GM18858 (cell line): ENCODE results near the gene TRPM4.
"Not testable (repeated sequence)": the region's sequence is repeated elsewhere in the genome, so short reads cannot be mapped to it uniquely, and the experiment has no call there.

Experiments used
- ATAC-seq: cut with Tn5 transposase; IDR thresholded peaks from one replicate; pipeline ENCODE4 v1.9.1; 2021; ENCODE audit not compliant: unreplicated experiment

Gene TRPM4

DNA sequence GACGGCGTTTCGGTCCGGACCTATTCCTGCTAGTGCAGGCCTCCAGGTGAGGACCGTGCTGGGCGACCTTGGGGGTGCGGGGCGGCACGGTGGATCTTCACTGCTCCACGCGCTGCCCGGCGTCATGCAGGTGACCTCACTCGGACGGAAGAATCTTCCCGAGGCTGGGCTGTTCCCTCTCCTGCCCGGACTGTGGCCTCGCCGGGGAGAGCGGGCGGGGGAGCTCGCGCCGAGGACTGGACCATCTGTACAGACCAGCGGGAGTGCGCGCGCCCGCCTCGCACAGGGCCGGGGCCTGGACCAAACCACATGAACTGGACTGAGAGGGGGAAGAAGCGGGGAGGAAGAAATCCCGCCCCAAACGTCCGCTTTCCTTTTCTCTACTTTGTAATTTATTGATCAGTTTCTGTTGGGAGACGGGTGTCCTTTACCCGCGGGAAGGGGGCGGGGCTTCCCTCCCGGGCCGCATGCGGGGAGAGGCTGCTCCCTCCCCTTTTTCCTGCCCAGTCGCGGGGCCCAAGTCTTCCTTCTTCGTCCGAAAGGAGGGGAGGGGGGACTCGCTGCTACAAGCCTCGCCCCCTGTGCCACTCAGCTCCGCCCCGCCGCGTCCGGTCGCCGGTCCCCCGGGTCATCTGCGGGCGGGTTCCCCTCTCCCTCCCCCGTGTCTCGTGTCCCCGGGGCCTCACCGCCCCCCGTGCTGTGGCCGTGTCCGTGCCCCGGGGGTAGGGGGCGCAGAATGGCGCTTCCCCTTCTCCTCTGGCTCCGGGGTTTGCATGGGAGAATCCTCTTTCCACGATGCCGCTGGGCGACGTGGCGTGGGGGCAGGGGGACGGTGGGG lies 7.3 kb upstream of the TRPM4 start:
- no peak for ATAC-seq

DNA sequence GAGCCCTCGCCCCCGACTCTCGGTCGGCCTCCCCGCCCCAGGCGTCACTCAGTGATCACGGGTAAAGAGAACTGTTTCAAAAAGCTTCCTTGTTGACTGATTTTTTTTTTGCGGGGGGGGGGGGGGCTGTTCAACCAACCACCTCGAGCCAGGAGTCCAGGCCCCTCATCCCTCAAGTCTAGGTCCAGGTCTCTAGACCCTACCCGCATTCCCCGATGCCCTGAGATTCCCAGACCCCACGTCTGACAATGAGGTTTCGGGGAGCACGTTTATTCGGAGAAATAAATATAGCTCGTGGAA lies 6.7 kb upstream of the TRPM4 start:
- ATAC-seq = no peak

DNA sequence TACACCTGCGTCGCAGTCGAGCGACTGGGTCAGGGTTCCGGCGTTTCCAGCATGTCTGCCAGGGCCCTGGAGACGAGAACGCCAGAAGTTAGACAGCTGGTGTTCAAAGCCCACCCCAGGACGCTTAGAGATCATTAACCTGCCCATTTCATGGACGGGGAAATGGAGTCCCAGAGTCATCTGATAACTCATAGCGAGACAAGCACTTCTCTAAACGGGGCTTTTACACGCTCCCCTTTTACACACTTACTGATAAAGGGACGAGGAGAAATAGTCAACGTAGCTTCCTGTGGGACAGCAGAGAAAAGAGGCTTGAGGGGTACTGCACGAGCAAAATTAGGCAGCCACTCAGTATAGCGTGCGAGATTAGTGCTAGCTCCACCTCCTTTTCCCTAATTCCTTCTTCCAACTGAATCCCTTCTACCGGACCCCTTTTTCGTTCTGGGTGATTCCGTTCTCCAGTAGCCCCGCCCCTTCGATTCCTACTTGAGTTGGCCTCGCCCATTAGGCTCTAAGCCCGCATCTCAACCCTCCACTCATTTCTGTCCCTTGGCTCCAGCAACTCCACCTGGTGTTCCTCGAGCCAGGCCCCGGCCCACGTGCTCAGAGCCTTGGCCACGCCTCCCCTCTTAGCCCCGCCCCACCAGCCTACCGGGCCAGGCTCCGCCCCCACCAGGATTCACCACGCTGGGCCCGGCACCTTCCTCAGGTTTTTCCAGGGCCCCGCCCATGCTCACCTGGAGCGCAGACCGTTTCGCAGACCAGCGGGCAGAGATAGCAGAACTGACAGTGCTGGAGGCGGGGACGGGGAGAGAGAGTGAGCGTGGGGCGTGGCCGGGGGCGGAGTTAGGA lies 6.1 kb upstream of the TRPM4 start:
- no peak for ATAC-seq

DNA sequence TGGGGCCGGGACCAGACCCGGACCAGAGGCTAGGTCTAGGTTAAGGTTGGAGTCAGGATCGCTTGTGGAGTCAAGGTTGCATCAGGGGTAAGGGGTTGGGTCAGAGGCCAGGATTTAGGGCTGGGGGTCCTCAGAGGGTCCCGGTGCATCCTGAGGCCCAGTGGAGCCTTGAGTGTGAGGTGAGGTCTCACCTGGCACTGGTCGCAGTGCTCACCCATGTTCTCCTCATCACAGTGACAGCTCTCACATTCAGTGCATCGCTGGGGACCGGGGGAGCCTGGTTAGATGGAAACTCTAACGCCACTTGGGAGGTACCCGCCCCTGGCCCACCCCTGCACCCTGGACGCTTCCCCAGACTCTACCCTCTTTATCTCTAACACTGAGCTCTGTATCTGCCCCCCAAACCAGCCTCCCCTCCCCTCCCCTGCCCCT lies 5.5 kb upstream of the TRPM4 start:
- ATAC-seq = no peak

DNA sequence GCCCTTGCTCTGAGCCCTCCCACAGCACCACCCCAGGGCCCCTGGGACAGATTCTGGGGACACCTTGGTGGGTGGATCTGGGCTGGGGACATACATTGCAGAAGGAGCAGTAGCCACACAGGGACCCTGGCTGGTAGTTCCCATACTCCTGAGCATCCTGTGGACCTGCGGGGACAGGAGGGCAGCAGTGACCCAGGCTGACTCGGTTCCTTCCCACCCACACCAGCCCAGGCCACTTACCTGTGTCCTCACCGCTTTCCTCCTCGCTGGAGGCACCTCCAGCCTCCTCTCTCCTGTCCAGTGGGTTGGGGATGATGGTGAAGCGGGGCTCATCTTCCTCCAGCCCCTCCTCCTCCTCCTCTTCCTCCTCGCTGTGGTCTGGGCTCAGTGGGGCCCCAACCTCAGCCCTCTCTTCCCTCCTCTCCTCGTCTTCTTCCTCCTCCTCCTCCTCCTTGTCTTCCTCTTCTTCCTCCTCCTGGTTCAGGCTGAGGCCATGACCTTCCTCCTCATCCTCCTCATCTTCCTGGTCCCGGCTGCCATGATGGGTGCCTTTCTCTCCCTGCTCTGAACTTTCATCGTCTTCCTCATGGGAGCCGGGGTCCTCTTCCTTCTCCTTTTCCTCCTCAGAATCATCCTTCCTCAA lies 4.3 kb upstream of the TRPM4 start:
- no peak for ATAC-seq

DNA sequence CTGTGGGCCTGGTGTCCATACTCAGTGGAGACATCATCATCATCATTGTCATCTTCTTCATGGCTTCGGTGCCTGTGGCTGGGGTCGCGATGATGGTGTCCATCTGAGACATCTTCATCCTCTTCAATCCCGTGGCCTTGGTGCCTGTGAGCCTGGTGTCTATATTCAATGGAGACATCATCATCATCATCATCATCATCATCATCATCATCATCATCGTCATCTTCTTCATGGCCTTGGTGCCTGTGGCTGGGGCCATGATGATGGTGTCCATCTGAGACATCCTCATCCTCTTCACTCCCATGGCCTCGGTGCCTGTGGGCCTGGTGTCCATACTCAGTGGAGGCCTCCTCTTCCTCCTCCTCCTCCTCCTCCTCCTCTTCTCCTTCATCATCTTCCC lies 3.3 kb upstream of the TRPM4 start:
- ATAC-seq = no peak

DNA sequence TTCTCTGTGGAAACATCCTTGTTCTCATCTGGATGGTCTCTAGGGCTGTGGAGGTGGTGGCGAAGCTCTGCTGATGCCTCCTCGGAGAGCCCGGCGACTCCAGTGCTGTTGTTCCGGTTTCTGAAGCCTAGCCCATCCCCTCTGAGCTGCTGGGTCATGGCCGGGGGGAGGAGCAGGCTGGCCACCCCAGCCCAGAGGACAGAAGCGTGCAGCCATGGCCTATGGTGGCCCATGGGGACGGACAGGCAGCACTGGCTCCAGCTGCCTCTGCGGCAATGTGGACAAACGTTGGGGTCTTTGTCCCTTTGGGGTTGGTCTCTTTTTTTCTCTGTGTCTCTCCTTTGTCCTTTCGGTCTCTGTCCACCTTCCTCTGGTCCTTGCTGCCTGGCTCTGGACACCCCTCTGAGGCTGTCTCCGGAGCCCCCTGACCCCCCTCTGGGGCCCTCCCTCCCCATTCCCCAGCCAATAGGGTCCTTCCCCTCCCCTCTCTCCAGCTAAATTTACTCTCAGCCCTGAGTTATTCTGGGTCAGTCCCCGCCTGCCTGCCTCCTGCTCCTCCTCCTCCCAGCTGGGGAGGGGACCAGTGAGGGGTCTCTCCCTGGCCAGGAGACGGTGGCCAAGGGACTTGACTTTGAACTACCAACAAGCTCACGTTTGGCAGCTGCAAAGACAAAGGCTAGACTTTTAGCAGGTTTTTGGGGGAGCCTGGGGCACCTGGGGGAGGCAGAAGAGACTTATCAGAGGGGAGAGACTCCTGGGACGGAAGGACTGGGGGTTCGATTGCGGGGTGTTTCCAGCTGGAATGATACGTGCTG lies 2.4 kb upstream of the TRPM4 start, which contains the start of gene HRC:
Gene HRC (minus strand): TSS at position 392 of the 815 bp plus-strand sequence. CDS start 159 bp downstream, at position 233.
- no peak for ATAC-seq

DNA sequence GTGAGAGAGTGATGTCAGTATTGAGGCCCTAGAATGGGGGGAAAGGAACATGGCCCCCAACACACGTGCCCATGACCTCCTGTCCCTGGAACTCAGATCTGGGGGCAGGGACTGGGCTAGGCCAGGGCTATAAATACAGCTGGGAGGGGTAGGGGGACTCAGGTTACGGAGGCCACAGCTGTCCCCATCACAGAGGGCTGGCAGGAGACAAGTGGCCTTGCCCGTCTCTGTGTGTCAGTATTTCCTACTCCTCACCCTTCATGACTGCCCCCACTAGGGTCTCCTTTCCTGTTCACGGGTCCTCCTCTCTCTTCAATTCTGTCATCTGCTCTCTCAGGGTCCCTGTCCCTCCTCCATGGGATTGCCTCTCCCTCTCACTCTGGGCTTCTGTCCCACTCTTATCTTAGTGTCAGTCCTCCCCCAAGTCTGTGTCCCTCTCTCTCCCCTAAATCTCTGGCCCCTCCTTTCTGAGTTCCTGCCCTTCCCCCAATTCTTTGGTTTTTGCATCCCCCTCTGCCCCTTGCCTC lies 1.7 kb upstream of the TRPM4 start:
- no peak for ATAC-seq

DNA sequence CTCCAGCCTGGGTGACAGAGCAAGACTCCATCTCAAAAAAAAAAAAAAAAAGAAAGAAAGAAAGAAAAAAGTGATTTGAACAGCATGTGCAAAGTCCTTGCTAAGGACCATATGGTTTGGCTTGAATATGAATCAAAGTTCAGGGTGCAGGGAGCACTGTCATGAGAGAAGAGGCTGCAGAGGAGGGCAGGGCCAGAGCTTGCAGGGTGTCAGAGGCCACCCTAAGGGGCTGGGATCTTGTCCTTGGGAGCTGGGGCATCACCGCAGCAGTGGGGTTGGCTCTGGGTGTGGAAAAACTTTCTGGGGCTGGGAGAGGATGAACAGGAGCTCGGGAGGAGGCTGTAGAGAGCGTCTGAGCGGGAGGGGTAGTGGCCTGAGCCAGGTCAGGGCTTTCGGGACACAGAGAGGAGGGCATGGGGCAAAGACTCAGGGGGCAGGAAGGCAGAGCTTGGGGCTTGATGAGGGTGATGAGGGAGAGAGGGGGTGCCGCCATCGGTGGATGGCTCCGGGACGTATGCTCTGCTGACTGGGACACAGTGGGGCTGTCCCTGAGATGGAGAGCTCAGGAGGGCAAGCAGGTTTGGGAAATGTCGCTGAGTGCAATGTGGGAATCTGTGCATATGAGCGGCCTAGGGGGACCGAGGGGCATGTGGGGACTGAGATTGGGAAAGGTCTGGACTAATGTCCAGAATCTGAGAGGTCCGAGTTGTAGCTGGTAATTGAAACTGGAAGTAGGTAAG lies 3.0 kb downstream of the TRPM4 start:
- ATAC-seq = no peak

DNA sequence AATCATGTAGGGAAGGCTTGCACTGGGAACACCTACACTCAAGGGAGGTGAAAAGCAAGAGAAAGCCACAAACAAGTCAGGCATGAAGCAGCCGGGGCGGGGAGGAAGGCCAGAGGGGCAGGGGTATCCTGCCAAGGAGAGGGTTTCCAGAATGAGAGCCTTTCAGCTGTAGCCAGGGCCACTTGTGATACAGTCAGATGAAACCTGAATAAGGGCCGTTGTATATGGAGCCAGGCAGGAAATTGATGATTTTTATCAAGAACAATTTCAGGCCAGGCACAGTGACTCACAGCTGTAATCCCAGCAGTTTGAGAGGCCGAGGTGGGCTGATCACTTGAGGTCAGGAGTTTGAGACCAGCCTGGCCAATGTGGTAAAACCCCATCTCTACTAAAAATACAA lies 4.4 kb downstream of the TRPM4 start:
- no peak for ATAC-seq

DNA sequence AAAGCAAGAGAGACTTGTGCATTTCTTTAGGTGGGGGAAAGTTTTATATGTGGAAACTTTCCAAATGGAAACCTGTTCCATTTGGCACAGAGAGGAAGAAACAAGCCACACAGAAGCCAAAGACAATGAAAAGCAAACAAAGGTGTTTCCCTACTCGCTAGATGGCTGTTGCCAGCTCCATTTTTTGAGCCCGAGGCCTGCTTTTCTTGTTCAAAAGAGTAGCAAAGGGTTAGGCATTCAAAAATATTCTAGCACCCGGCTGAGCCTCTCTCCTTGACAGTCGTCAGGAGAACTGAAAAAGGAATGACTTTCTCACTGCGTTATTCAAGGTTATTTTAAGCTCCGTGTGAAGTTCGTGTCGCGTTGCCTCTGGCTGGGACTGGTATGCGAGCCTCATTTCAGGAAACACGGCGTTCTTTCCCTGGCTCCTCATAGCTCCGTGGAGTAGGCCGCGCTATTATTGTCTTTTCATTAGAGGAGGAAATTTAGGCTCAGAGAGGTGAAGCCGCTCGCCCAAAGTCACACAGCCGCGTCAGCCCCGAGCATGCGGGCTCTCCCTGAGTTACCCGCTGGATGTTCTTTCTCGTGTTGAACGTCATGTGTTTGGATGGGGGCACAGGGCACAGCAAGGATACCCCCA lies 7.6 kb downstream of the TRPM4 start:
- ATAC-seq = no peak

DNA sequence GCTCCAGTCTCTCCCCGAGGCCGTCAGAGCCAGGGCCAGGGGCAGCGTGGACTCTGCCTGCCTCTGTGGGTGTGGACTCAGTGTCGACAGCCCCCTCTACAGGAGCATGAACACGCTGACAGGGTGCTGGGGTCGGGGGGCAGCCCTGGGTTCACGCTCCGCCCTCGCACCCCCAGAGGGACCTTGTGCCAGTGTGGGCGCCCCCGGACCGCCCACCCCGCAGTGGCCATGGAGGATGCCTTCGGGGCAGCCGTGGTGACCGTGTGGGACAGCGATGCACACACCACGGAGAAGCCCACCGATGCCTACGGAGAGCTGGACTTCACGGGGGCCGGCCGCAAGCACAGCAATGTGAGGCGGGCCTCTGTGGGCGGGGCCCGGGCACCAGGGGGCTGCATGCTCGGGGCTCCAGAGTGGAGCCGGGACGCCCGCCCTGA lies 8.3 kb downstream of the TRPM4 start:
- no peak for ATAC-seq

DNA sequence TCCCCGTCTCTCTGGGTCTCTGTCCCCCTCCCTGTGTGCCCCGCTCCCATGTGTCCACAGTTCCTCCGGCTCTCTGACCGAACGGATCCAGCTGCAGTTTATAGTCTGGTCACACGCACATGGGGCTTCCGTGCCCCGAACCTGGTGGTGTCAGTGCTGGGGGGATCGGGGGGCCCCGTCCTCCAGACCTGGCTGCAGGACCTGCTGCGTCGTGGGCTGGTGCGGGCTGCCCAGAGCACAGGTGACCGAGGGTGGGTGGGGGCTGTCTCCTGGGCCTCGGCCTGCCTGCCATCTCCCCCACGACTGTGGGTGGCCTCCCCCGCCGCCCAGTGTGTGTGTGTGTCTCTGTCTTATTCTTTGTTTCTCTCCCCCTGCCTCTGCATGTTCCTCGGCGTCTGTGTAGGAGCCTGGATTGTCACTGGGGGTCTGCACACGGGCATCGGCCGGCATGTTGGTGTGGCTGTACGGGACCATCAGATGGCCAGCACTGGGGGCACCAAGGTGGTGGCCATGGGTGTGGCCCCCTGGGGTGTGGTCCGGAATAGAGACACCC lies 10.3 kb downstream of the TRPM4 start:
- ATAC-seq = no peak

DNA sequence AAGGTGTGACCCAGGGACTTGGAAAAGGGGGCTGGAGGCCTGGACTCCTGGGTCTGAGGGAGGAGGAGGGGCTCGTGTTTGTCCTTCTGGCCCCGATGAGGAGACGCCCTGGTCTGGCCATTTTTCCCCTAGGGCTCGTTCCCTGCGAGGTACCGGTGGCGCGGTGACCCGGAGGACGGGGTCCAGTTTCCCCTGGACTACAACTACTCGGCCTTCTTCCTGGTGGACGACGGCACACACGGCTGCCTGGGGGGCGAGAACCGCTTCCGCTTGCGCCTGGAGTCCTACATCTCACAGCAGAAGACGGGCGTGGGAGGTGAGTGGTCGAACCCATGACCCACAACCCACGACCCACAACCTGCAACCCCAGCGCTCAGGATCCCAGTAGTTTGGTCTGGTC lies 10.8 kb downstream of the TRPM4 start:
- ATAC-seq = no peak

DNA sequence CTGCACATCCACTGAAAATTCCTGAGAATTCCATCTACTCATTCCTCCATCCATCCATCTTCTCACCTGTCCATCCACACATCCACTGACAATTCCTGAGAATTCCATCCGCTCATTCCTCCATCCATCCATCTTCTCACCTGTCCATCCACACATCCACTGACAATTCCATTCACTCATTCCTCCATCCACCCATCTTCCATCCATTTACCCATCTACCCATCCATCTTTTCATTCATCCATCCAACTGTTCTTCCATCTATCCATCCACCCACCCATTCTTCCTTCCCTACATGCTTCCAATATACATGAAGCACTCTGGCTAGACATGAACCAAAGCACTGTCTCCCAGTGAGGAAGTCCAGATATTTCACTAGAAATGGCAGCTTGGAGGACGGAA lies 15.6 kb downstream of the TRPM4 start:
- no peak for ATAC-seq

DNA sequence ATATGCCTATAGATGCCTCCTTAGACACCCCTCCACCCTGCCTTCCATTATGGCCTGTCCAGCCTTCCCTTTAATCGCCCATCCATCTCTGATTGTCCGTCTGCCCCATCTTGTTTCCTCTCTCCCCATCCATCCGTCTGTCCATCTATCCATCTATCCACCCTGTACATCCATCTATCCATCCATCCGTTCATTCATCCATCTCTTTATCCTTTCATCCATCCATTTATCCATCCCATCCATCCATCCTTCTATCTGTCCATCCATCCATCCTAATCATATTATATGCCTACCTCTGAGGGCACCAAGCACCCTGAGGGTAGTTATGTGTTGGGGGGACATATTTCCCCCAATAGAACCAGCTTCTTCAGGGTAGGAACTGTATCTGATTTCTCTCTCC lies 23.1 kb downstream of the TRPM4 start:
- no peak for ATAC-seq

DNA sequence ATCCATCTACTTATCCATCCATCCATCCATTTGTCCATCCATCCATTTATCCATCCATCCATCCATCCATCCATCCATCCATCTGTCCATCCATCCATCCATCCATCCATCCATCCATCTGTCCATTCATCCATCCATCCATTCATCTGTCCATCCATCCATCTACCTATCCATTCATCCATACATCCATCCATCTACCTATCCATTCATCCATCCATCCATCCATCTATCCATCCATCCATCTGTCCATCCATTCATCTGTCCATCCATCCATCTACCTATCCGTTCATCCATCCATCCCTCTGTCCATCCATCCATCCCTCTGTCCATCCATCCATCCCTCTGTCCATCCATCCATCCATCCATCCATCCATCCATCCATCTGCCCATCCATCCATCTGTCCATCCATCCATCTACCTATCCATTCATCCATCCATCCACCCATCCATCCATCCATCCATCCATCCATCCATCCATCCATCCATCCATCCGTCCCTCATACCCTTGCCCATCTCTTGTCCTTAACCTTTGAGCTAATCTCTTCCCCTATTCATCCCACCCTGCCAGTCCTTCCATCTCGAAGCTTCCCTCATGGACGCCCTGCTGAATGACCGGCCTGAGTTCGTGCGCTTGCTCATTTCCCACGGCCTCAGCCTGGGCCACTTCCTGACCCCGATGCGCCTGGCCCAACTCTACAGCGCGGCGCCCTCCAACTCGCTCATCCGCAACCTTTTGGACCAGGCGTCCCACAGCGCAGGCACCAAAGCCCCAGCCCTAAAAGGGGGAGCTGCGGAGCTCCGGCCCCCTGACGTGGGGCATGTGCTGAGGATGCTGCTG lies 24.6 kb downstream of the TRPM4 start:
- not testable (repeated sequence) for ATAC-seq

DNA sequence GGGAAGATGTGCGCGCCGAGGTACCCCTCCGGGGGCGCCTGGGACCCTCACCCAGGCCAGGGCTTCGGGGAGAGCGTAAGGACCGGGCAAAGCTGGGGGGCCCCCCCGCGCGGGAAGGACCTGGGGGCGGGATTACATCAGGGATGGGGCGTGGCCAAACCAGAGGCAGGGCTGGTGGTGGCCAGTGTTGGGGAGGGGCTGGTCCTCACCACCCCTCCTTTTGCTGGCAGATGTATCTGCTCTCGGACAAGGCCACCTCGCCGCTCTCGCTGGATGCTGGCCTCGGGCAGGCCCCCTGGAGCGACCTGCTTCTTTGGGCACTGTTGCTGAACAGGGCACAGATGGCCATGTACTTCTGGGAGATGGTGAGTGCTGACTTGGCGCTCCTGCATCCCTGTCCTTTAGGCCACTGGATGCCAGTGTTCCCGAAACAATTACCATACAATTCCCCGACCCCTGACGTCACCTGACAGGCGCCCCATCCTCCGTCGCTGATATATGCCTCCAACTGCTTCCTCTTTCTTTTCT lies 25.3 kb downstream of the TRPM4 start:
- no peak for ATAC-seq
